CD14-positive monocyte (primary cell): ENCODE results near the gene TMEM63C. TPM values are rescaled to one million over a fixed set of nuclear protein-coding genes. Genes with fewer than 3 reads are reported as not detected.

ENCODE experiments used
- DNase-seq, 3 donors: peaks; one replicate each; pipeline ENCODE4 v3.0.0-alpha.2; 2011 to 2022
- H2AFZ ChIP-seq: 2 replicates; pipeline ENCODE4 v1.6.0; 2012; ENCODE audit warnings: mild to moderate bottlenecking, low read depth, low read length, inconsistent platforms; ENCODE audit not compliant: insufficient read depth, poor library complexity, severe bottlenecking
- H3K27ac ChIP-seq, 2 donors: 1 replicate in 1 of 2; 2 replicates in 1 of 2; pipeline ENCODE4 v1.5.1; 2012 to 2013; ENCODE audit warnings: low read length in 2 of 2, control low read depth in 1 of 2, inconsistent platforms in 1 of 2, low read depth in 1 of 2, mild to moderate bottlenecking in 1 of 2
- H3K27me3 ChIP-seq, 2 donors: one replicate each; pipeline versions ENCODE4 v1.6.0 to v1.6.1; 2011 to 2013; ENCODE audit warnings: low read length in 2 of 2; ENCODE audit not compliant: control insufficient read depth in 2 of 2, insufficient read depth in 2 of 2
- H3K36me3 ChIP-seq, 2 donors: replicated peaks in 1 of 2; 1 replicate in 1 of 2; 2 replicates in 1 of 2; pipeline versions ENCODE4 v1.5.1 to v1.6.1; 2012 to 2013; ENCODE audit warnings: low read length in 2 of 2, control low read depth in 1 of 2, inconsistent platforms in 1 of 2, mild to moderate bottlenecking in 1 of 2; ENCODE audit not compliant: insufficient read depth in 2 of 2, control insufficient read depth in 1 of 2
- H3K4me1 ChIP-seq, 2 donors: 1 replicate in 1 of 2; 2 replicates in 1 of 2; pipeline versions ENCODE4 v1.5.1 to v1.6.1; 2012 to 2013; ENCODE audit warnings: low read length in 2 of 2, control low read depth in 1 of 2, inconsistent platforms in 1 of 2, mild to moderate bottlenecking in 1 of 2, moderate library complexity in 1 of 2; ENCODE audit not compliant: insufficient read depth in 2 of 2, control insufficient read depth in 1 of 2
- H3K4me2 ChIP-seq: replicated peaks from 2 replicates; pipeline ENCODE3; 2012; ENCODE audit warnings: low read length, moderate library complexity, mild to moderate bottlenecking; ENCODE audit not compliant: poor library complexity, severe bottlenecking; ENCODE audit errors: extremely low read depth
- H3K4me3 ChIP-seq, 3 experiments: fragments of 200-600 bp in 1 of 3; sonication (generic) in 1 of 3; replicated peaks in 1 of 3; 1 replicate in 2 of 3; 2 replicates in 1 of 3; pipeline ENCODE4 v1.5.1; 2011 to 2013; ENCODE audit warnings: low read length in 3 of 3, mild to moderate bottlenecking in 3 of 3, control low read depth in 2 of 3, low read depth in 2 of 3, inconsistent platforms in 1 of 3, moderate library complexity in 1 of 3
- H3K79me2 ChIP-seq: 2 replicates; pipeline ENCODE4 v1.6.0; 2012; ENCODE audit warnings: mild to moderate bottlenecking, control low read depth, inconsistent platforms, low read length, moderate library complexity; ENCODE audit not compliant: insufficient read depth
- H3K9ac ChIP-seq: 2 replicates; pipeline ENCODE4 v1.6.0; 2017; ENCODE audit warnings: low read length, mild to moderate bottlenecking; ENCODE audit not compliant: insufficient read depth, poor library complexity, severe bottlenecking
- H3K9me3 ChIP-seq, 2 donors: replicated peaks in 1 of 2; 1 replicate in 1 of 2; 2 replicates in 1 of 2; pipeline versions ENCODE4 v1.5.1 to v1.6.1; 2012 to 2013; ENCODE audit warnings: low read length in 2 of 2, control low read depth in 1 of 2; ENCODE audit not compliant: control insufficient read depth in 1 of 2, insufficient read depth in 1 of 2
- H4K20me1 ChIP-seq: 2 replicates; pipeline ENCODE4 v1.6.0; 2012; ENCODE audit warnings: mild to moderate bottlenecking, low read length, control low read depth, moderate library complexity; ENCODE audit not compliant: insufficient read depth
- H3K27ac Mint-ChIP-seq, 7 donors: one replicate each; pipeline ENCODE4 v1.8.0; 2020; ENCODE audit warnings: mild to moderate bottlenecking in 7 of 7, mixed read lengths in 7 of 7, moderate library complexity in 6 of 7, inconsistent platforms in 2 of 7
- H3K27me3 Mint-ChIP-seq, 3 donors: one replicate each; pipeline ENCODE4 v1.8.0; 2021 to 2022; ENCODE audit warnings: low read depth in 3 of 3, mild to moderate bottlenecking in 3 of 3, mixed read lengths in 3 of 3, moderate library complexity in 3 of 3, inconsistent platforms in 1 of 3
- H3K36me3 Mint-ChIP-seq, 2 donors: one replicate each; pipeline ENCODE4 v1.8.0; 2020; ENCODE audit warnings: mixed read lengths in 2 of 2, inconsistent platforms in 1 of 2, mild to moderate bottlenecking in 1 of 2
- H3K4me1 Mint-ChIP-seq: one replicate; pipeline ENCODE4 v1.8.0; 2020; ENCODE audit warnings: mild to moderate bottlenecking, mixed read lengths
- H3K4me3 Mint-ChIP-seq, 2 donors: one replicate each; pipeline ENCODE4 v1.8.0; 2020; ENCODE audit warnings: mild to moderate bottlenecking in 2 of 2, mixed read lengths in 2 of 2, moderate library complexity in 1 of 2
- H3K9me3 Mint-ChIP-seq, 7 donors: one replicate each; pipeline ENCODE4 v1.8.0; 2020 to 2022; ENCODE audit warnings: mixed read lengths in 7 of 7, mild to moderate bottlenecking in 6 of 7, moderate library complexity in 6 of 7, inconsistent platforms in 2 of 7
- CTCF ChIP-seq: fragments of 200-600 bp; IDR thresholded peaks from one replicate; pipeline ENCODE4 v1.8.0; 2022; ENCODE audit warnings: antibody characterized with exemption, mild to moderate bottlenecking
- WGBS: methylation state at CpG from one replicate; pipeline ENCODE4 v1.1.5; 2013; ENCODE audit warnings: missing lambda C conversion rate; ENCODE audit not compliant: insufficient coverage; 5-methylcytosine and 5-hydroxymethylcytosine counted together
- intact Hi-C, 2 donors: fragments of 100-400 bp; cut with micrococcal nuclease; formaldehyde crosslinking; loops; one replicate each; pipeline versions ENCODE4 v1.15.0 to v1.15.1; 2023
- polyA plus RNA-seq, 3 donors: library from polyadenylated mRNA; depleted of rRNA in 1 of 3; unstranded in 2 of 3; stranded (reverse) in 1 of 3; fragments of 300-500 nt in 2 of 3; fragments of >200 nt in 1 of 3; fragmentation: Illumina TruSeq in 2 of 3; gene quantifications; 1 replicate in 2 of 3; 2 replicates in 1 of 3; pipeline ENCODE4 v1.2.3, GENCODE V29; 2012 to 2021

Gene TMEM63C
- polyA plus RNA-seq, 3 donors: 0.78 to 4.4 TPM; not detected in 1

DNA sequence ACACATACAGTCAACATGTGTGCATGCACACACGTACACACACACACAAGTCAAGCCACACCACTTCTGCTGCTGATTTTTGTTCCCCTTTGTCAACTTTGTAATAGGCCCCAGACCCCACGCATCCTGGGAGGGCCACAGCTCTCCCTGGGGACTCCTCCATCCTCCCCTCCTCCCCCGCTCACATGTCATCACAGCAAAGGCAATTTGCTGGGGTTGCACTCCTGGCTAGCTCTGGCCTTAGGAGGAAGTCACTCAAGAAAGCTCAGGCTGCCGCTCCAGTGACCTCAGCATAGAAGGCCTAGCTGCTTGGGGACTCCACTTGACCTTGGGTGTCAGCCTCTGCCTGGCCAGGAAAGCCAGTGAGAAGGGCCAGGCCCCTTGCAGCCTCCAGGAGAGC, 62.3 kb downstream of the TMEM63C start:
- intact Hi-C loops: no loop called here
- no peak overlapping the region for H3K4me2 ChIP-seq

GRCh38 chr14:77245820-77246219, 64.2 kb downstream of the TMEM63C start:
- DNase-seq: no peak
- peaks cover 3% of the 10 kb centered on the region for H3K4me1 Mint-ChIP-seq
- H3K27ac ChIP-seq: no peak overlapping the region
- H3K9ac ChIP-seq: no peak overlapping the region
- no peak for TF ChIP-seq CTCF
- no peak overlapping the region for H3K4me3 Mint-ChIP-seq
- no peaks in the 10 kb centered on the region for H3K9me3 ChIP-seq
- peaks cover 0 to 1% (median 0%) of the 10 kb centered on the region in 3 donors for H3K27me3 Mint-ChIP-seq
- no peak overlapping the region for H3K4me2 ChIP-seq
- H3K4me1 ChIP-seq: no peaks in the 10 kb centered on the region
- intact Hi-C loops: no loop called here
- no peaks in the 10 kb centered on the region for H3K79me2 ChIP-seq
- no peaks in the 10 kb centered on the region for H4K20me1 ChIP-seq
- H2AFZ ChIP-seq: no peak overlapping the region
- H3K36me3 Mint-ChIP-seq: peaks cover 0 to 3% of the 10 kb centered on the region in 2 donors
- WGBS: 93% methylated on average over 3 of the region's 4 CpGs
- peaks cover 0 to 5% of the 10 kb centered on the region in 2 donors for H3K36me3 ChIP-seq
- no peaks in the 10 kb centered on the region for H3K9me3 Mint-ChIP-seq
- no peak overlapping the region for H3K4me3 ChIP-seq
- H3K27me3 ChIP-seq: no peaks in the 10 kb centered on the region
- H3K27ac Mint-ChIP-seq: no peak overlapping the region

More for the DNA sequence above, 62.3 kb downstream of the TMEM63C start:
- Histone ChIP-seq H2AFZ (no peak overlapping the region), H3K4me1 (no peaks in the 10 kb centered on the region), H3K27me3 (no peaks in the 10 kb centered on the region), H3K27ac (no peak overlapping the region), H3K4me3 (no peak overlapping the region), H3K36me3 (peaks cover 0 to 5% of the 10 kb centered on the region in 2 donors), H3K9ac (no peak overlapping the region), H3K9me3 (no peaks in the 10 kb centered on the region), H4K20me1 (no peaks in the 10 kb centered on the region), H3K79me2 (no peaks in the 10 kb centered on the region)
- WGBS: 56% methylated on average over 4 of the region's 4 CpGs
- Mint-ChIP-seq H3K4me3 (peak overlapping the region in 1 of 2 donors; percentile 18), H3K27ac (no peak overlapping the region), H3K36me3 (peaks cover 0 to 3% of the 10 kb centered on the region in 2 donors), H3K9me3 (no peaks in the 10 kb centered on the region), H3K27me3 (peaks cover 0 to 1% (median 0%) of the 10 kb centered on the region in 3 donors), H3K4me1 (peaks cover 3% of the 10 kb centered on the region)
- TF ChIP-seq CTCF: no peak
- DNase-seq: no peak
